BLaER1 (cell line): ENCODE measurements around the gene BOD1L1.

Source experiments
- H3K27ac ChIP-seq: shearing (Covaris generic); formaldehyde crosslinking; 2 replicates; pipeline ENCODE4 v1.8.1; 2022
- H3K27me3 ChIP-seq: shearing (Covaris generic); formaldehyde crosslinking; 2 replicates; pipeline ENCODE4 v1.8.1; 2022
- H3K36me3 ChIP-seq: shearing (Covaris generic); formaldehyde crosslinking; 2 replicates; pipeline ENCODE4 v1.8.1; 2022
- H3K4me1 ChIP-seq: shearing (Covaris generic); formaldehyde crosslinking; 2 replicates; pipeline ENCODE4 v1.8.1; 2022
- H3K4me2 ChIP-seq: shearing (Covaris generic); formaldehyde crosslinking; 2 replicates; pipeline ENCODE4 v1.8.1; 2022
- H3K4me3 ChIP-seq: shearing (Covaris generic); formaldehyde crosslinking; 2 replicates; pipeline ENCODE4 v1.8.1; 2022
- H3K9ac ChIP-seq: shearing (Covaris generic); formaldehyde crosslinking; 2 replicates; pipeline ENCODE4 v1.8.1; 2022
- H3K9me3 ChIP-seq: shearing (Covaris generic); formaldehyde crosslinking; 2 replicates; pipeline ENCODE4 v1.8.1; 2022
- H4K20me1 ChIP-seq: shearing (Covaris generic); formaldehyde crosslinking; 2 replicates; pipeline ENCODE4 v1.8.1; 2022
- Cebpa-rat ChIP-seq: shearing (Covaris generic); IDR thresholded peaks from 2 replicates; pipeline ENCODE4 v1.8.1; 2022

BOD1L1 gene

GRCh38 chr4:13541176-13541604 lies 86.3 kb downstream of the BOD1L1 start:
- H3K27ac ChIP-seq = no peak overlapping the region
- no peaks in the 10 kb centered on the region for H3K36me3 ChIP-seq
- no peak overlapping the region for H3K9ac ChIP-seq
- H3K9me3 ChIP-seq = peaks cover 66% of the 10 kb centered on the region
- H4K20me1 ChIP-seq = peaks cover 100% of the 10 kb centered on the region
- peaks cover 19% of the 10 kb centered on the region; the same call in 1 of the 2 replicates for H3K4me1 ChIP-seq
- no peak overlapping the region for H3K4me2 ChIP-seq
- no peak for TF ChIP-seq Cebpa-rat
- peaks cover 100% of the 10 kb centered on the region for H3K27me3 ChIP-seq
- no peak overlapping the region for H3K4me3 ChIP-seq

- Histone ChIP-seq H3K9me3 (peaks cover 71% of the 10 kb centered on the region), H4K20me1 (peaks cover 100% of the 10 kb centered on the region), H3K9ac (no peak overlapping the region), H3K27me3 (peaks cover 100% of the 10 kb centered on the region), H3K4me2 (no peak overlapping the region), H3K27ac (no peak overlapping the region), H3K4me1 (peaks cover 19% of the 10 kb centered on the region; the same call in 1 of the 2 replicates), H3K36me3 (no peaks in the 10 kb centered on the region), H3K4me3 (no peak overlapping the region)
- TF ChIP-seq Cebpa-rat = no peak
Observed at GRCh38 chr4:13540446-13541175, 86.9 kb downstream of the BOD1L1 start.

- H3K36me3 ChIP-seq = no peaks in the 10 kb centered on the region
- H3K4me2 ChIP-seq = no peak overlapping the region
- H3K9me3 ChIP-seq = peaks cover 79% of the 10 kb centered on the region
- no peak overlapping the region for H3K27ac ChIP-seq
- peaks cover 16% of the 10 kb centered on the region; the same call in 1 of the 2 replicates for H3K4me1 ChIP-seq
- no peak overlapping the region for H3K9ac ChIP-seq
- peaks cover 100% of the 10 kb centered on the region for H3K27me3 ChIP-seq
- no peak overlapping the region for H3K4me3 ChIP-seq
- H4K20me1 ChIP-seq = peaks cover 98% of the 10 kb centered on the region
- no peak for TF ChIP-seq Cebpa-rat
Observed at GRCh38 chr4:13539619-13540445, 87.7 kb downstream of the BOD1L1 start.

DNA sequence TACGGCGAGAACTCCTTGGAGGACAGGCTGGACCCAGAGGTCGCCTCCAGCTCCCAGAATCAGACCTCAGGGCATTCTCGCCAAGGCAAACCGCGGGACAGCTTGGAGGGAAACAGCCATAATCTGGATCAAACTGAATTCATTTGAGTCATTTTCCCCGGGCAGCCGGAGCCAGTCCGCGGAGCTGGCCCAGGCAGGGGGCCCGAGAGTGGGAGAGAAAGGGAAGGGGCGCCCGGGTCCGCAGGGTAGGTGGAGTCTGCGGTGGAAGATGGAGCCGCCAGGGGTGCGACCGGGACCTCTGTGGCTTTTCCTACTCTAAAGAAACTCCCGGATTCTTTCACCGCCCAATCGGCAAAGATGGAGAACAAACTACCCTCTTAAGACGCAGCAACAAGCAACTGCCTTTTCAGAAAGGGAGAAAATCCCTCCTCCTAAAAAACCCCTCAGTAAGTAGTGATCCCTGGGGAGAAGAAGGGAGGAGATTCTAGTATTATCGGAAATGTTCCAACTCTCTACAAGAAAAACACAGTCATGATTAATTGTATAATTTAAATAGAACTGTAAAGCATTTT lies 88.4 kb downstream of the BOD1L1 start:
- no peak overlapping the region for H3K4me3 ChIP-seq
- H3K9ac ChIP-seq = no peak overlapping the region
- peaks cover 11% of the 10 kb centered on the region; the same call in 1 of the 2 replicates for H3K4me1 ChIP-seq
- peaks cover 100% of the 10 kb centered on the region for H3K27me3 ChIP-seq
- H3K4me2 ChIP-seq = no peak overlapping the region
- H3K36me3 ChIP-seq = no peaks in the 10 kb centered on the region
- no peak for TF ChIP-seq Cebpa-rat
- H4K20me1 ChIP-seq = peaks cover 98% of the 10 kb centered on the region
- H3K9me3 ChIP-seq = peaks cover 85% of the 10 kb centered on the region
- no peak overlapping the region for H3K27ac ChIP-seq

GRCh38 chr4:13538427-13538973 lies 89.0 kb downstream of the BOD1L1 start:
- no peak for TF ChIP-seq Cebpa-rat
- peaks cover 85% of the 10 kb centered on the region for H3K9me3 ChIP-seq
- peaks cover 98% of the 10 kb centered on the region for H4K20me1 ChIP-seq
- H3K36me3 ChIP-seq = no peaks in the 10 kb centered on the region
- H3K4me1 ChIP-seq = peaks cover 10% of the 10 kb centered on the region; the same call in 1 of the 2 replicates
- no peak overlapping the region for H3K4me2 ChIP-seq
- H3K9ac ChIP-seq = no peak overlapping the region
- H3K27me3 ChIP-seq = peaks cover 100% of the 10 kb centered on the region
- H3K4me3 ChIP-seq = 0 out of 2 replicates have a peak overlapping the region, but pooled peaks have one; percentile 38
- H3K27ac ChIP-seq = no peak overlapping the region

DNA sequence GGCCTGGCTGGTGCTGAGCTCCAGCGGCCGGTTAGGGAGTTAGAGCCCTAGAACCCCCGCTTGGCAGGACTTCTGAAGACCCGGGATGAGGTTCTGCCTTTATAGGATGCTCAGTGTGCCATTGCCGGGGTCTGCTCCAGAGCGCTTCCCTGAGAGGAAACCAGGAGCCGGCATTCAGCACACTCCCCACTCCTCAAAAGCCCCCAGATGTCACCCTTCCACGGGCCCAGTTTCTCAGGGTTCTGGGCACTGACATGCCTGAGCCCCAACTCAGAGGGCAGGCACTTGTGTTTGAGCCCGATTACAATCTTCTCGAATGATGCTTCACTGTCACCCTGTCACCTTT lies 89.7 kb downstream of the BOD1L1 start:
- H3K4me3 ChIP-seq = peak overlapping the region; percentile 38; the same call in 1 of the 2 replicates
- TF ChIP-seq Cebpa-rat = no peak
- peaks cover 10% of the 10 kb centered on the region; the same call in 1 of the 2 replicates for H3K4me1 ChIP-seq
- H3K9me3 ChIP-seq = peaks cover 78% of the 10 kb centered on the region
- H4K20me1 ChIP-seq = peaks cover 95% of the 10 kb centered on the region
- H3K36me3 ChIP-seq = no peaks in the 10 kb centered on the region
- peaks cover 100% of the 10 kb centered on the region for H3K27me3 ChIP-seq
- no peak overlapping the region for H3K27ac ChIP-seq
- H3K4me2 ChIP-seq = no peak overlapping the region
- H3K9ac ChIP-seq = no peak overlapping the region

- no peaks in the 10 kb centered on the region for H3K36me3 ChIP-seq
- TF ChIP-seq Cebpa-rat = no peak
- H3K4me3 ChIP-seq = peak overlapping the region; percentile 38; the same call in 1 of the 2 replicates
- H3K4me1 ChIP-seq = peaks cover 7% of the 10 kb centered on the region; the same call in 1 of the 2 replicates
- H3K4me2 ChIP-seq = no peak overlapping the region
- peaks cover 95% of the 10 kb centered on the region for H4K20me1 ChIP-seq
- H3K27ac ChIP-seq = no peak overlapping the region
- peaks cover 72% of the 10 kb centered on the region for H3K9me3 ChIP-seq
- no peak overlapping the region for H3K9ac ChIP-seq
- peaks cover 100% of the 10 kb centered on the region for H3K27me3 ChIP-seq
Observed at GRCh38 chr4:13537011-13537831, 90.3 kb downstream of the BOD1L1 start.

- no peak overlapping the region for H3K27ac ChIP-seq
- peaks cover under 1% of the 10 kb centered on the region; the same call in 1 of the 2 replicates for H3K4me1 ChIP-seq
- no peak for TF ChIP-seq Cebpa-rat
- no peaks in the 10 kb centered on the region for H3K36me3 ChIP-seq
- H3K9me3 ChIP-seq = peaks cover 66% of the 10 kb centered on the region
- H3K9ac ChIP-seq = no peak overlapping the region
- peaks cover 95% of the 10 kb centered on the region for H4K20me1 ChIP-seq
- H3K4me2 ChIP-seq = no peak overlapping the region
- H3K27me3 ChIP-seq = peaks cover 100% of the 10 kb centered on the region
- H3K4me3 ChIP-seq = no peak overlapping the region
Observed at GRCh38 chr4:13536607-13537006, 90.9 kb downstream of the BOD1L1 start.
